ENCODE results near the gene TRPM5. TPM values are rescaled to one million over a fixed set of nuclear protein-coding genes. Genes with fewer than 3 reads are reported as not detected.

TRPM5 gene
- total RNA-seq, 1 donor from 2014 or later = 0.09 TPM

GRCh38 chr11:2409126-2409525, 35.2 kb downstream of the TRPM5 start:
- no peaks in the 10 kb centered on the region for H3K36me3 Mint-ChIP-seq (ENCODE audit: low read depth)
- TF ChIP-seq CTCF (conservative IDR thresholded peaks at IDR 0.05) = no peak
- no peak overlapping the region for H3K27ac Mint-ChIP-seq (ENCODE audit: unreplicated experiment)
- no peaks in the 10 kb centered on the region for H3K9me3 Mint-ChIP-seq
- H3K4me1 Mint-ChIP-seq = no peaks in the 10 kb centered on the region
- H3K27me3 Mint-ChIP-seq (ENCODE audit: low read depth) = no peaks in the 10 kb centered on the region
- no peak overlapping the region for H3K4me3 Mint-ChIP-seq
- DNase-seq (ENCODE audit: low read depth, low spot score) = no peak

GRCh38 chr11:2408671-2409070, 35.6 kb downstream of the TRPM5 start:
- Mint-ChIP-seq H3K36me3 (ENCODE audit: low read depth) (no peaks in the 10 kb centered on the region), H3K9me3 (no peaks in the 10 kb centered on the region), H3K27ac (ENCODE audit: unreplicated experiment) (no peak overlapping the region), H3K4me3 (no peak overlapping the region), H3K27me3 (ENCODE audit: low read depth) (no peaks in the 10 kb centered on the region), H3K4me1 (no peaks in the 10 kb centered on the region)
- TF ChIP-seq CTCF (conservative IDR thresholded peaks at IDR 0.05) = no peak
- DNase-seq (ENCODE audit: low read depth, low spot score) = no peak

- H3K36me3 Mint-ChIP-seq (ENCODE audit: low read depth) = no peaks in the 10 kb centered on the region
- no peak overlapping the region for H3K27ac Mint-ChIP-seq (ENCODE audit: unreplicated experiment)
Observed at GRCh38 chr11:2406878-2407410, 37.4 kb downstream of the TRPM5 start.

GRCh38 chr11:2406451-2406850, 37.9 kb downstream of the TRPM5 start:
- no peak for DNase-seq (ENCODE audit: low read depth, low spot score)
- H3K4me3 Mint-ChIP-seq = peak overlapping the region; percentile 82
- no peak for TF ChIP-seq CTCF (conservative IDR thresholded peaks at IDR 0.05)
- H3K9me3 Mint-ChIP-seq = no peaks in the 10 kb centered on the region
- H3K4me1 Mint-ChIP-seq = peaks cover 2% of the 10 kb centered on the region
- no peaks in the 10 kb centered on the region for H3K36me3 Mint-ChIP-seq (ENCODE audit: low read depth)
- no peak overlapping the region for H3K27ac Mint-ChIP-seq (ENCODE audit: unreplicated experiment)
- no peaks in the 10 kb centered on the region for H3K27me3 Mint-ChIP-seq (ENCODE audit: low read depth)

More at GRCh38 chr11:2406878-2407410, 37.4 kb downstream of the TRPM5 start:
- DNase-seq (ENCODE audit: low read depth, low spot score) = no peak
- no peak overlapping the region for H3K4me3 Mint-ChIP-seq
- H3K27me3 Mint-ChIP-seq (ENCODE audit: low read depth) = no peaks in the 10 kb centered on the region
- TF ChIP-seq CTCF (conservative IDR thresholded peaks at IDR 0.05) = no peak
- H3K4me1 Mint-ChIP-seq = no peaks in the 10 kb centered on the region
- no peaks in the 10 kb centered on the region for H3K9me3 Mint-ChIP-seq

GRCh38 chr11:2404735-2405196, 39.5 kb downstream of the TRPM5 start:
- no peak for DNase-seq (ENCODE audit: low read depth, low spot score)
- no peaks in the 10 kb centered on the region for H3K9me3 Mint-ChIP-seq
- H3K4me3 Mint-ChIP-seq = peak overlapping the region; percentile 38
- H3K4me1 Mint-ChIP-seq = peaks cover 11% of the 10 kb centered on the region
- H3K36me3 Mint-ChIP-seq (ENCODE audit: low read depth) = no peaks in the 10 kb centered on the region
- no peak for TF ChIP-seq CTCF (conservative IDR thresholded peaks at IDR 0.05)
- H3K27me3 Mint-ChIP-seq (ENCODE audit: low read depth) = peaks cover 5% of the 10 kb centered on the region
- no peak overlapping the region for H3K27ac Mint-ChIP-seq (ENCODE audit: unreplicated experiment)

Measured in neural crest cell (in vitro differentiated cells).